Measurements from ENCODE around the gene ANKRD13A. TPM values are rescaled to one million over a fixed set of nuclear protein-coding genes. Genes with fewer than 3 reads are reported as not detected.

ANKRD13A gene
- total and polyA plus RNA-seq, 2 of the 13 experiments (the other 11 are each of a cell fraction or from before 2014, with no cell fraction given) = 34.1 to 41.6 TPM

- TF ChIP-seq HMGXB4 (CRISPR knock-in tag; IDR thresholded peaks at IDR 0.05; ENCODE audit: borderline replicate concordance in 1 of 2, low read depth in 1 of 2) = no peak
- no peak for TF ChIP-seq ZNF850 (CRISPR knock-in tag; conservative IDR thresholded peaks at IDR 0.05)
- TF ChIP-seq ZNF431 (CRISPR knock-in tag; IDR thresholded peaks at IDR 0.05; ENCODE audit: borderline replicate concordance, low read depth) = no peak
- no peak for TF ChIP-seq ZEB1 (IDR thresholded peaks at IDR 0.05; ENCODE audit: insufficient replicate concordance, low read depth)
- no peak for TF ChIP-seq HNRNPK (IDR thresholded peaks at IDR 0.05; ENCODE audit: low read depth, low read length, poor library complexity, severe bottlenecking)
- TF ChIP-seq KDM5A (IDR thresholded peaks at IDR 0.05; ENCODE audit: borderline replicate concordance, low read length) = no peak
- TF ChIP-seq ZBTB25 (CRISPR knock-in tag; IDR thresholded peaks at IDR 0.05) = no peak
- no peak for TF ChIP-seq NR0B2 (CRISPR knock-in tag; IDR thresholded peaks at IDR 0.05)
- TF ChIP-seq DZIP1 (CRISPR knock-in tag; IDR thresholded peaks at IDR 0.05) = no peak
- peak; percentile 66; the same call in 1 of the 2 replicates for TF ChIP-seq ZBTB38 (CRISPR knock-in tag; IDR thresholded peaks at IDR 0.05)
- no peak for TF ChIP-seq ZNF143 (CRISPR knock-in tag; IDR thresholded peaks at IDR 0.05)
- no peak for TF ChIP-seq ZNF44 (CRISPR knock-in tag; IDR thresholded peaks at IDR 0.05)
- TF ChIP-seq HMGXB3 (CRISPR knock-in tag; IDR thresholded peaks at IDR 0.05; ENCODE audit: borderline replicate concordance) = no peak
- no peak for TF ChIP-seq FOXC1 (CRISPR knock-in tag; IDR thresholded peaks at IDR 0.05; ENCODE audit: borderline replicate concordance)
- TF ChIP-seq ZNF460 (CRISPR knock-in tag; IDR thresholded peaks at IDR 0.05; ENCODE audit: borderline replicate concordance) = peak; percentile 31; the same call in 1 of the 2 replicates
- peak; percentile 77 for TF ChIP-seq NCOA2 (CRISPR knock-in tag; IDR thresholded peaks at IDR 0.05)
- TF ChIP-seq CCDC6 (CRISPR knock-in tag; IDR thresholded peaks at IDR 0.05) = no peak; the same call in 1 of the 2 replicates
These were observed 11.9 kb downstream of the ANKRD13A start (continued) for GRCh38 chr12:110010853-110011723.

Measured in HepG2 (cell line).